Measurements from ENCODE around the gene SKIL.

Gene SKIL

DNA sequence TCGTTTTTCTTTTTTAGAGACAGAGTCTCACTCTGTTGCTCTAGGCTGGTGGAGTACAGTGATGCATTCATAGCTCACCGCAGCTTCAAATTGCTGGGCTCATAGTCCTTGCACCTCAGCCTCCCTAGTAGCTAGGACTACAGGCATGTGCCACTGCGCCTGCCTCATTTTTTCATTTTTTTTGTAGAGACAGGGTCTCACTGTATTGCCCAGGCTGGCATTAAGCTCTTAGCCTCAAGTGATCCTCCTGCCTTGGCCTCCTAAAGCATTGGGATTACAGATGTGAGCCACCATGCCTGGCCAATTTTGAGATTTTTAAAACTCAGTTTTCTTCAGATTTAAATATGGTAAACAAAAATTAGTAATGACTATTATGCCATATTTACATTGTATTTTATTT, 29.0 kb downstream of the SKIL start:
- H2BK120ac ChIP-seq (ENCODE audit: insufficient read depth, low read length, poor library complexity) = no peak overlapping the region
- H3K9me3 ChIP-seq (ENCODE audit: insufficient read depth, low read depth, low read length) = no peaks in the 10 kb centered on the region
- H3K23ac ChIP-seq (ENCODE audit: low read length) = no peak overlapping the region
- no peak overlapping the region for H2BK5ac ChIP-seq (ENCODE audit: low read depth, low read length, poor library complexity)
- H4K91ac ChIP-seq (ENCODE audit: low read depth, low read length) = no peak overlapping the region
- H3K27me3 ChIP-seq (ENCODE audit: insufficient read depth, low read length) = no peaks in the 10 kb centered on the region
- H3K18ac ChIP-seq (ENCODE audit: low read length) = no peak overlapping the region
- H3K14ac ChIP-seq (ENCODE audit: low read length) = no peak overlapping the region
- H4K12ac ChIP-seq (ENCODE audit: low read depth, low read length) = no peak overlapping the region
- no peaks in the 10 kb centered on the region for H3K4me1 ChIP-seq (ENCODE audit: control insufficient read depth in 1 of 2, insufficient read depth in 2 of 2, low read length in 2 of 2)
- WGBS (ENCODE audit: extremely low coverage, insufficient coverage, insufficient read length) = no CpG with 5 or more reads among the region's 3 CpGs
- H2AFZ ChIP-seq (ENCODE audit: insufficient read depth, low read length, poor library complexity) = no peak overlapping the region
- no peak overlapping the region for H3K9ac ChIP-seq (ENCODE audit: low read length)
- no peaks in the 10 kb centered on the region for H3K79me2 ChIP-seq (ENCODE audit: control insufficient read depth, insufficient read depth, low read length, poor library complexity)
- H3K79me1 ChIP-seq (ENCODE audit: low read length) = no peaks in the 10 kb centered on the region
- H4K8ac ChIP-seq (ENCODE audit: low read depth, low read length) = no peak overlapping the region
- no peak for DNase-seq
- peak overlapping the region; percentile 62 for H3K4ac ChIP-seq (ENCODE audit: low read depth, low read length)
- peaks cover 46 to 51% of the 10 kb centered on the region in 2 experiments for H3K36me3 ChIP-seq (ENCODE audit: control insufficient read depth in 1 of 2, insufficient read depth in 2 of 2, low read length in 2 of 2)
- no peak overlapping the region for H2BK12ac ChIP-seq (ENCODE audit: low read length)
- no peak overlapping the region for H2AK5ac ChIP-seq (ENCODE audit: low read length)
- H3K27ac ChIP-seq (ENCODE audit: low read depth, low read length) = no peak overlapping the region
- no peak overlapping the region for H3K4me3 ChIP-seq (ENCODE audit: low read depth, low read length)
- H3K4me2 ChIP-seq (ENCODE audit: low read length) = no peak overlapping the region

- Histone ChIP-seq H2AK5ac (ENCODE audit: low read length) (no peak overlapping the region), H3K79me1 (ENCODE audit: low read length) (no peaks in the 10 kb centered on the region), H2AFZ (ENCODE audit: insufficient read depth, low read length, poor library complexity) (no peak overlapping the region), H3K4ac (ENCODE audit: low read depth, low read length) (no peak overlapping the region), H2BK12ac (ENCODE audit: low read length) (no peak overlapping the region), H3K4me2 (ENCODE audit: low read length) (no peak overlapping the region), H2BK120ac (ENCODE audit: insufficient read depth, low read length, poor library complexity) (no peak overlapping the region), H3K14ac (ENCODE audit: low read length) (no peak overlapping the region), H3K18ac (ENCODE audit: low read length) (no peak overlapping the region), H3K9me3 (ENCODE audit: insufficient read depth, low read depth, low read length) (no peaks in the 10 kb centered on the region), H2BK5ac (ENCODE audit: low read depth, low read length, poor library complexity) (no peak overlapping the region), H4K12ac (ENCODE audit: low read depth, low read length) (no peak overlapping the region), H3K4me3 (ENCODE audit: low read depth, low read length) (no peak overlapping the region), H3K23ac (ENCODE audit: low read length) (no peak overlapping the region), H3K4me1 (ENCODE audit: control insufficient read depth in 1 of 2, insufficient read depth in 2 of 2, low read length in 2 of 2) (no peaks in the 10 kb centered on the region), H3K36me3 (ENCODE audit: control insufficient read depth in 1 of 2, insufficient read depth in 2 of 2, low read length in 2 of 2) (peaks cover 36 to 44% of the 10 kb centered on the region in 2 experiments), H4K8ac (ENCODE audit: low read depth, low read length) (no peak overlapping the region), H3K9ac (ENCODE audit: low read length) (no peak overlapping the region), H4K91ac (ENCODE audit: low read depth, low read length) (no peak overlapping the region), H3K79me2 (ENCODE audit: control insufficient read depth, insufficient read depth, low read length, poor library complexity) (no peaks in the 10 kb centered on the region), H3K27ac (ENCODE audit: low read depth, low read length) (no peak overlapping the region), H3K27me3 (ENCODE audit: insufficient read depth, low read length) (no peaks in the 10 kb centered on the region)
- peak in 1 of 2 donors; percentile 49 for DNase-seq
Measured at GRCh38 chr3:170387950-170388349, 30.4 kb downstream of the SKIL start.

DNA sequence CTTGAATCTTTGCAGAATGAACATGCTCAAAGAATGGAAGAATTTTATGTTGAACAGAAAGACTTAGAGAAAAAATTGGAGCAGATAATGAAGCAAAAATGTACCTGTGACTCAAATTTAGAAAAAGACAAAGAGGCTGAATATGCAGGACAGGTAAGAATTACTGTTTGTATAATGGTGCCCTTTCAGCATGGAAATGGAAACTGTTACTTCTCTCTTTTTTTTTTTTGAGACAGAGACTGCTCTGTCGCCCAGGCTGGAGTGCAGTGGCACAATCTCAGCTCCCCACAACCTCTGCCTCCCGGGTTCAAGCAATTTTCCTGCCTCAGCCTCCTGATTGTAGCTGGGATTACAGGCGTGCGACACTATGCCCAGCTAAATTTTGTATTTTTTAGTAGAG, 33.6 kb downstream of the SKIL start:
- Histone ChIP-seq H2AFZ (ENCODE audit: insufficient read depth, low read length, poor library complexity) (no peak overlapping the region), H2BK12ac (ENCODE audit: low read length) (no peak overlapping the region), H3K4me3 (ENCODE audit: low read depth, low read length) (no peak overlapping the region), H3K18ac (ENCODE audit: low read length) (no peak overlapping the region), H4K12ac (ENCODE audit: low read depth, low read length) (no peak overlapping the region), H2AK5ac (ENCODE audit: low read length) (no peak overlapping the region), H2BK120ac (ENCODE audit: insufficient read depth, low read length, poor library complexity) (no peak overlapping the region), H3K4me2 (ENCODE audit: low read length) (no peak overlapping the region), H3K9me3 (ENCODE audit: insufficient read depth, low read depth, low read length) (no peaks in the 10 kb centered on the region), H4K8ac (ENCODE audit: low read depth, low read length) (no peak overlapping the region), H4K91ac (ENCODE audit: low read depth, low read length) (no peak overlapping the region), H3K36me3 (ENCODE audit: control insufficient read depth in 1 of 2, insufficient read depth in 2 of 2, low read length in 2 of 2) (peaks cover 23 to 27% of the 10 kb centered on the region in 2 experiments), H3K14ac (ENCODE audit: low read length) (no peak overlapping the region), H2BK5ac (ENCODE audit: low read depth, low read length, poor library complexity) (no peak overlapping the region), H3K27me3 (ENCODE audit: insufficient read depth, low read length) (no peaks in the 10 kb centered on the region), H3K79me2 (ENCODE audit: control insufficient read depth, insufficient read depth, low read length, poor library complexity) (no peaks in the 10 kb centered on the region), H3K27ac (ENCODE audit: low read depth, low read length) (no peak overlapping the region), H3K4me1 (ENCODE audit: control insufficient read depth in 1 of 2, insufficient read depth in 2 of 2, low read length in 2 of 2) (no peaks in the 10 kb centered on the region), H3K23ac (ENCODE audit: low read length) (no peak overlapping the region), H3K9ac (ENCODE audit: low read length) (no peak overlapping the region), H3K4ac (ENCODE audit: low read depth, low read length) (no peak overlapping the region), H3K79me1 (ENCODE audit: low read length) (no peaks in the 10 kb centered on the region)
- no CpG with 5 or more reads among the region's 4 CpGs for WGBS (ENCODE audit: extremely low coverage, insufficient coverage, insufficient read length)
- DNase-seq = no peak

DNA sequence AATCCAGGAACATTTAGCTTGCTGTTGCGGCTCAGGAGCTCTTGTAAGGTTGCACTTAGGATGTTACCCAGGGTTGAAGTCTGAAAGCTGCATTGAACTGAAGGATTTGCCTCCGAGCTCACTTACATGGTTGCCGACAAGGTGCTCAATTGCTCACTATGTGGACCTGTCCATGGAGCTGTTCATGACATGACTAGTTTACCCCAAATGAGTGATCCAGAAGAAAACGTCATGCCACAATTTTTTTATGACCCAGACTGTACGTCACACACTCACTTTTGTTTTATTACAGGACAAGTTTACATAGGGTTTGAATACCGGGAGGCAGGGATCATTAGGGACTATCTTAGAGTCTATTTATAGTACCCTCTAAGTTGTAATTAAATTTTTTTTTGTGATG, 40.2 kb downstream of the SKIL start:
- no peak overlapping the region for H4K8ac ChIP-seq (ENCODE audit: low read depth, low read length)

More for the DNA sequence above, 40.2 kb downstream of the SKIL start:
- no peaks in the 10 kb centered on the region for H3K4me1 ChIP-seq (ENCODE audit: control insufficient read depth in 1 of 2, insufficient read depth in 2 of 2, low read length in 2 of 2)
- H2BK120ac ChIP-seq (ENCODE audit: insufficient read depth, low read length, poor library complexity) = no peak overlapping the region
- no peak overlapping the region for H3K18ac ChIP-seq (ENCODE audit: low read length)
- peaks cover 6 to 8% of the 10 kb centered on the region in 2 experiments for H3K36me3 ChIP-seq (ENCODE audit: control insufficient read depth in 1 of 2, insufficient read depth in 2 of 2, low read length in 2 of 2)
- no peaks in the 10 kb centered on the region for H3K27me3 ChIP-seq (ENCODE audit: insufficient read depth, low read length)
- no peak overlapping the region for H4K91ac ChIP-seq (ENCODE audit: low read depth, low read length)
- no peak overlapping the region for H2BK12ac ChIP-seq (ENCODE audit: low read length)
- no peaks in the 10 kb centered on the region for H3K79me2 ChIP-seq (ENCODE audit: control insufficient read depth, insufficient read depth, low read length, poor library complexity)
- no peak overlapping the region for H3K4me3 ChIP-seq (ENCODE audit: low read depth, low read length)
- no peak overlapping the region for H3K14ac ChIP-seq (ENCODE audit: low read length)
- H2AK5ac ChIP-seq (ENCODE audit: low read length) = no peak overlapping the region
- H3K23ac ChIP-seq (ENCODE audit: low read length) = no peak overlapping the region
- no CpG with 5 or more reads among the region's 6 CpGs for WGBS (ENCODE audit: extremely low coverage, insufficient coverage, insufficient read length)
- H3K4me2 ChIP-seq (ENCODE audit: low read length) = no peak overlapping the region
- no peak overlapping the region for H2BK5ac ChIP-seq (ENCODE audit: low read depth, low read length, poor library complexity)
- no peak overlapping the region for H3K4ac ChIP-seq (ENCODE audit: low read depth, low read length)
- H3K9ac ChIP-seq (ENCODE audit: low read length) = no peak overlapping the region
- no peak overlapping the region for H2AFZ ChIP-seq (ENCODE audit: insufficient read depth, low read length, poor library complexity)
- no peaks in the 10 kb centered on the region for H3K79me1 ChIP-seq (ENCODE audit: low read length)
- H4K12ac ChIP-seq (ENCODE audit: low read depth, low read length) = no peak overlapping the region
- H3K9me3 ChIP-seq (ENCODE audit: insufficient read depth, low read depth, low read length) = no peaks in the 10 kb centered on the region
- no peak overlapping the region for H3K27ac ChIP-seq (ENCODE audit: low read depth, low read length)
- DNase-seq = no peak

Measured in trophoblast cell (in vitro differentiated cells and primary cell).